SH-SY5Y (cell line): Measurements from ENCODE around the gene NRGN.

Source experiments
- GATA2 ChIP-seq: IDR thresholded peaks from 2 replicates; pipeline ENCODE4 v1.6.1; 2011; ENCODE audit warnings: mild to moderate bottlenecking, low read depth, low read length
- GATA3 ChIP-seq: IDR thresholded peaks from 2 replicates; pipeline ENCODE4 v1.6.1; 2011; ENCODE audit warnings: low read depth, mild to moderate bottlenecking, low read length, moderate library complexity

DNA sequence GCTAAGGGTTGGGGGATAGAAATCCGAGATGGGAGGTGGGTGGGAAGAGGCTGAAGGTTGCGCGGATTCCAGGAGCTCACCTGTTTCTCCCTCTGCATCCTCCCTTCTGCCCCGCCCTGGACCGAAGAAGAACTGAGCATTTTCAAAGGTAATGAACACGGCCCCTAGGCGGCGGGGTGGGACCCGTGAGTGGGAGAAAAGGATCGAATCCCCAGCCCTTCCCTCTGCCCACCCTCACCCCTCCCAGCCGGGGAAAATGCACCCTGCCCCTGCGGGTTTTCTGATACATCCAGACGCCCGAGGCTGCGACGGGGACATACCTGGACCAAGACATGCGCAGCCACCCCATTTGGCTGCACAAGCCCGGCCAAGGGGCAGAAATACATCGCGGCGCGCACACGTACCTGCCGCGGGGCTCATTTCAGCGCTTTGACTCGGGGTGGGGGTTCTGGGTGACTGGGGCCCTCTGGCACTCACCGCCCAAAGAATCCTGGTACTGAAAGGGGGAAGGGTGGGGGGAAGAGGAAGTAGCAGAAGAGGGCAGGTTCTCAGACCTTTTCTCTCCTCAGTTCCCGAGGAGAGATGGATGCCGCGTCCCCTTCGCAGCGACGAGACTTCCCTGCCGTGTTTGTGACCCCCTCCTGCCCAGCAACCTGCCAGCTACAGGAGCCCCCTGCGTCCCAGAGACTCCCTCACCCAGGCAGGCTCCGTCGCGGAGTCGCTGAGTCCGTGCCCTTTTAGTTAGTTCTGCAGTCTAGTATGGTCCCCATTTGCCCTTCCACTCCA, 6.3 kb downstream of the NRGN start:
- TF ChIP-seq GATA3 (no peak), GATA2 (no peak)
